ENCODE measurements around the gene PRMT9. TPM values are rescaled to one million over a fixed set of nuclear protein-coding genes. Genes with fewer than 3 reads are reported as not detected.

Gene PRMT9
- total RNA-seq, 1 experiment from 2014 or later, result 10.5 TPM

GRCh38 chr4:147594578-147594977 lies 89.4 kb downstream of the PRMT9 start:
- Mint-ChIP-seq H3K27ac (no peak overlapping the region), H3K36me3 (ENCODE audit: insufficient read depth in 1 of 3, low read depth in 3 of 3) (no peaks in the 10 kb centered on the region), H3K27me3 (ENCODE audit: low read depth) (no peaks in the 10 kb centered on the region), H3K4me3 (no peak overlapping the region), H3K4me1 (peaks cover 4 to 8% of the 10 kb centered on the region in 2 experiments), H3K9me3 (no peaks in the 10 kb centered on the region)
- H3K9me3 ChIP-seq (ENCODE audit: control insufficient read depth, low read depth, low read length), result no peaks in the 10 kb centered on the region
- H3K9ac ChIP-seq (ENCODE audit: extremely low read depth, insufficient read length, low read length), result no peak overlapping the region
- no peak overlapping the region for H3T11ph ChIP-seq (ENCODE audit: low read length)
- H4K20me1 ChIP-seq (ENCODE audit: control insufficient read depth, insufficient read depth, insufficient read length), result no peaks in the 10 kb centered on the region
- H3K23me2 ChIP-seq (ENCODE audit: insufficient read length, low read depth, low read length, poor library complexity, severe bottlenecking), result no peaks in the 10 kb centered on the region
- H2AK5ac ChIP-seq (ENCODE audit: insufficient read length, low read length), result no peak overlapping the region
- H4K8ac ChIP-seq (replicated peaks; ENCODE audit: insufficient read length, low read depth, low read length), result no peak overlapping the region
- H3K79me2 ChIP-seq (ENCODE audit: insufficient read depth, low read length), result no peaks in the 10 kb centered on the region
- no peak overlapping the region for H3K18ac ChIP-seq (ENCODE audit: insufficient read length, low read depth, low read length)
- H3K4me2 ChIP-seq (ENCODE audit: insufficient read depth, insufficient read length, low read length), result no peak overlapping the region
- H2BK5ac ChIP-seq (ENCODE audit: insufficient read length, low read length), result no peak overlapping the region
- WGBS (ENCODE audit: extremely low coverage, insufficient read length, low lambda C conversion rate), result no CpG with 5 or more reads among the region's 2 CpGs
- no peak overlapping the region for H4K5ac ChIP-seq (ENCODE audit: insufficient read length, low read depth, low read length)
- peaks cover 4% of the 10 kb centered on the region for H3K4me1 ChIP-seq (ENCODE audit: insufficient read depth, low read length)
- no peak for DNase-seq
- H3K56ac ChIP-seq (ENCODE audit: insufficient read length, low read depth, low read length), result no peak overlapping the region
- H2BK120ac ChIP-seq (ENCODE audit: low read depth, low read length, poor library complexity, severe bottlenecking), result no peak overlapping the region
- no peak overlapping the region for H3K23ac ChIP-seq (ENCODE audit: insufficient read length, low read depth, low read length)
- no peak overlapping the region for H3K4ac ChIP-seq (ENCODE audit: low read depth, low read length)
- no peaks in the 10 kb centered on the region for H3K27me3 ChIP-seq (ENCODE audit: insufficient read depth, low read length)
- H2BK20ac ChIP-seq (ENCODE audit: low read depth, low read length, poor library complexity, severe bottlenecking), result no peak overlapping the region
- TF ChIP-seq, protein P1, sequence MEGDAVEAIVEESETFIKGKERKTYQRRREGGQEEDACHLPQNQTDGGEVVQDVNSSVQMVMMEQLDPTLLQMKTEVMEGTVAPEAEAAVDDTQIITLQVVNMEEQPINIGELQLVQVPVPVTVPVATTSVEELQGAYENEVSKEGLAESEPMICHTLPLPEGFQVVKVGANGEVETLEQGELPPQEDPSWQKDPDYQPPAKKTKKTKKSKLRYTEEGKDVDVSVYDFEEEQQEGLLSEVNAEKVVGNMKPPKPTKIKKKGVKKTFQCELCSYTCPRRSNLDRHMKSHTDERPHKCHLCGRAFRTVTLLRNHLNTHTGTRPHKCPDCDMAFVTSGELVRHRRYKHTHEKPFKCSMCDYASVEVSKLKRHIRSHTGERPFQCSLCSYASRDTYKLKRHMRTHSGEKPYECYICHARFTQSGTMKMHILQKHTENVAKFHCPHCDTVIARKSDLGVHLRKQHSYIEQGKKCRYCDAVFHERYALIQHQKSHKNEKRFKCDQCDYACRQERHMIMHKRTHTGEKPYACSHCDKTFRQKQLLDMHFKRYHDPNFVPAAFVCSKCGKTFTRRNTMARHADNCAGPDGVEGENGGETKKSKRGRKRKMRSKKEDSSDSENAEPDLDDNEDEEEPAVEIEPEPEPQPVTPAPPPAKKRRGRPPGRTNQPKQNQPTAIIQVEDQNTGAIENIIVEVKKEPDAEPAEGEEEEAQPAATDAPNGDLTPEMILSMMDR (conservative IDR thresholded peaks at IDR 0.05), result no peak
- no peak overlapping the region for H3K27ac ChIP-seq (ENCODE audit: insufficient read length, low read depth, low read length)
- no peak overlapping the region for H2BK15ac ChIP-seq (ENCODE audit: low read depth, low read length)
- H3K79me1 ChIP-seq (ENCODE audit: insufficient read depth, low read depth, low read length, poor library complexity, severe bottlenecking), result no peaks in the 10 kb centered on the region
- no peak overlapping the region for H2BK12ac ChIP-seq (ENCODE audit: insufficient read length, low read depth, low read length)
- H2AFZ ChIP-seq (ENCODE audit: low read length), result no peak overlapping the region
- H3K14ac ChIP-seq (ENCODE audit: insufficient read depth, low read length), result no peak overlapping the region
- no peak overlapping the region for H4K91ac ChIP-seq (ENCODE audit: insufficient read length, low read depth, low read length)

Data from H9 (cell line).